Testis (tissue), 2 donors: ENCODE measurements around the gene COL23A1.

Experiments
- POLR2A ChIP-seq: fragments of 450-650 bp; IDR thresholded peaks from one replicate; pipeline ENCODE4 v1.6.1; 2017; ENCODE audit warnings: antibody characterized with exemption, mild to moderate bottlenecking, moderate library complexity
- TF ChIP-seq, protein P1 (sequence below), 3 experiments: fragments of 450-650 bp in 2 of 3; fragments of 200-600 bp in 1 of 3; sonication (generic) in 1 of 3; IDR thresholded peaks; one replicate each; pipeline ENCODE4 v1.5.1; 2016 to 2019; ENCODE audit warnings: antibody characterized with exemption in 3 of 3, mild to moderate bottlenecking in 2 of 3, moderate library complexity in 1 of 3

DNA sequence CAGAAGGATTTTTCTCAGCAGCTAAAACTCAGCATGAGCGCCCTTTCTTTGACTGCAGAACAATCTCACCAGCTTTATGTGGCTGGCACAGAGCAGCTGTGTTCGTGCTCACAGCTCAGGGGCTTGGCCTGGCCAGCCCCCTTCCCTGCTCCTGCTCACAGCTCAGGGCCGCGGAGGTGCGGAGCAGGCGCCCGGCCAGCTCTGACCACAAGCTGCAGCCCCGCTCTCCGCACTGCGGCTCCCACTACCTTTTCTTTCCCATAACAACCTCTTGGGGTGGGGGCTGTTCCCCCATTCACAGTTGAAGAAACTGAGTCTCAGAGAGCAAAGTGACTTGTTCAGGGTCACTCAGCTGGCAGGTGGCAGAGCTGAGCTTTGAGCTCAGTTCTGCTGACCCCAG lies 323.6 kb downstream of the COL23A1 start:
- TF ChIP-seq POLR2A = no peak
- TF ChIP-seq, protein P1, sequence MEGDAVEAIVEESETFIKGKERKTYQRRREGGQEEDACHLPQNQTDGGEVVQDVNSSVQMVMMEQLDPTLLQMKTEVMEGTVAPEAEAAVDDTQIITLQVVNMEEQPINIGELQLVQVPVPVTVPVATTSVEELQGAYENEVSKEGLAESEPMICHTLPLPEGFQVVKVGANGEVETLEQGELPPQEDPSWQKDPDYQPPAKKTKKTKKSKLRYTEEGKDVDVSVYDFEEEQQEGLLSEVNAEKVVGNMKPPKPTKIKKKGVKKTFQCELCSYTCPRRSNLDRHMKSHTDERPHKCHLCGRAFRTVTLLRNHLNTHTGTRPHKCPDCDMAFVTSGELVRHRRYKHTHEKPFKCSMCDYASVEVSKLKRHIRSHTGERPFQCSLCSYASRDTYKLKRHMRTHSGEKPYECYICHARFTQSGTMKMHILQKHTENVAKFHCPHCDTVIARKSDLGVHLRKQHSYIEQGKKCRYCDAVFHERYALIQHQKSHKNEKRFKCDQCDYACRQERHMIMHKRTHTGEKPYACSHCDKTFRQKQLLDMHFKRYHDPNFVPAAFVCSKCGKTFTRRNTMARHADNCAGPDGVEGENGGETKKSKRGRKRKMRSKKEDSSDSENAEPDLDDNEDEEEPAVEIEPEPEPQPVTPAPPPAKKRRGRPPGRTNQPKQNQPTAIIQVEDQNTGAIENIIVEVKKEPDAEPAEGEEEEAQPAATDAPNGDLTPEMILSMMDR (IDR thresholded peaks at IDR 0.05) = no peak
